Caco-2 (cell line): Measurements from ENCODE around the gene SGTA. TPM values are rescaled to one million over a fixed set of nuclear protein-coding genes. Genes with fewer than 3 reads are reported as not detected.

Source experiments
- BruUV-seq: library from RNA; stranded (reverse); fragments of 400-500 nt; replicated peaks from 2 replicates; lab custom pipeline; 2021; lab: Mats Ljungman, UMichigan
- CTCF ChIA-PET: fragments of 300-600 bp; sonication (Branson Sonifier 250); formaldehyde crosslinking; loops from one replicate; lab custom pipeline; 2022; ENCODE audit warnings: antibody characterized with exemption; lab: Charles Lee
- POLR2A ChIA-PET: fragments of 300-600 bp; sonication (Branson Sonifier 250); formaldehyde crosslinking; loops from one replicate; lab custom pipeline; 2022; ENCODE audit warnings: antibody characterized with exemption; lab: Charles Lee
- DNase-seq, 2 experiments: peaks; one replicate each; pipeline versions ENCODE4 v3.0.0 to v3.0.0-alpha.2; 2020 to 2022
- H3K27me3 ChIP-seq: replicated peaks from 2 replicates; pipeline ENCODE4 v1.6.0; 2011; ENCODE audit warnings: low read length; ENCODE audit not compliant: control insufficient read depth, insufficient read depth
- H3K36me3 ChIP-seq: 2 replicates; pipeline ENCODE4 v1.5.1; 2011; ENCODE audit warnings: low read length; ENCODE audit not compliant: control insufficient read depth, insufficient read depth
- H3K4me1 ChIP-seq: fragments of 250-450 bp; sonication (Bioruptor Pico); 2 replicates; pipeline ENCODE4 v1.5.1; 2020; ENCODE audit warnings: mild to moderate bottlenecking
- H3K4me3 ChIP-seq: 2 replicates; pipeline ENCODE4 v1.5.1; 2011; ENCODE audit warnings: low read depth, mild to moderate bottlenecking, control low read depth, low read length
- H3K9me3 ChIP-seq: fragments of 250-450 bp; sonication (Bioruptor Pico); 2 replicates; pipeline ENCODE4 v1.5.1; 2020; ENCODE audit warnings: mild to moderate bottlenecking, moderate library complexity
- H3K27ac Mint-ChIP-seq: one replicate; pipeline ENCODE4 v1.8.0; 2022; ENCODE audit warnings: mixed read lengths; ENCODE audit not compliant: unreplicated experiment
- H3K27me3 Mint-ChIP-seq: one replicate; pipeline ENCODE4 v1.8.0; 2022; ENCODE audit warnings: mixed read lengths; ENCODE audit not compliant: insufficient read depth, unreplicated experiment
- H3K36me3 Mint-ChIP-seq: one replicate; pipeline ENCODE4 v1.8.0; 2022; ENCODE audit warnings: mild to moderate bottlenecking, mixed read lengths; ENCODE audit not compliant: insufficient read depth, unreplicated experiment
- H3K4me1 Mint-ChIP-seq: one replicate; pipeline ENCODE4 v1.8.0; 2022; ENCODE audit warnings: low read depth, mixed read lengths; ENCODE audit not compliant: unreplicated experiment
- H3K4me3 Mint-ChIP-seq: one replicate; pipeline ENCODE4 v1.8.0; 2022; ENCODE audit warnings: mild to moderate bottlenecking, moderate library complexity, mixed read lengths; ENCODE audit not compliant: unreplicated experiment
- H3K9me3 Mint-ChIP-seq: one replicate; pipeline ENCODE4 v1.8.0; 2022; ENCODE audit warnings: mixed read lengths; ENCODE audit not compliant: unreplicated experiment
- intact Hi-C: fragments of 100-400 bp; cut with micrococcal nuclease; formaldehyde crosslinking; loops from one replicate; pipeline ENCODE4 v1.10.0; 2022; ENCODE audit not compliant: unreplicated experiment
- total RNA-seq: library from RNA; stranded (reverse); gene quantifications from 2 replicates; pipeline ENCODE4 v1.2.3, GENCODE V29; 2022
- TF ChIP-seq, protein P1 (sequence below), 2 experiments: fragments of 200-600 bp in 1 of 2; IDR thresholded peaks; 1 replicate in 1 of 2; 2 replicates in 1 of 2; pipeline versions ENCODE4 v1.5.1 to v1.8.0; 2011 to 2022; ENCODE audit warnings: antibody characterized with exemption in 1 of 2, control low read depth in 1 of 2, inconsistent platforms in 1 of 2, low read depth in 1 of 2, low read length in 1 of 2, mild to moderate bottlenecking in 1 of 2, moderate library complexity in 1 of 2; ENCODE audit not compliant: insufficient read depth in 1 of 2, severe bottlenecking in 1 of 2, unreplicated experiment in 1 of 2

The SGTA gene
- total RNA-seq, 1 experiment from 2014 or later: 90.1 TPM

GRCh38 chr19:2804156-2805004 lies 21.3 kb upstream of the SGTA start:
- BruUV-seq: no TSS peak
- ChIA-PET POLR2A (no interaction called here), CTCF (interaction anchor here (0.6 kb wide), 1 partner anchor 143 kb away, joined by 9 read pairs; no protein-coding TSS in a partner anchor)
- DNase-seq: no peak
- no peak overlapping the region for H3K4me3 ChIP-seq
- H3K4me1 ChIP-seq: no peaks in the 10 kb centered on the region
- H3K27me3 Mint-ChIP-seq: no peaks in the 10 kb centered on the region
- H3K4me1 Mint-ChIP-seq: no peaks in the 10 kb centered on the region
- peaks cover 47% of the 10 kb centered on the region for H3K36me3 Mint-ChIP-seq
- TF ChIP-seq, protein P1, sequence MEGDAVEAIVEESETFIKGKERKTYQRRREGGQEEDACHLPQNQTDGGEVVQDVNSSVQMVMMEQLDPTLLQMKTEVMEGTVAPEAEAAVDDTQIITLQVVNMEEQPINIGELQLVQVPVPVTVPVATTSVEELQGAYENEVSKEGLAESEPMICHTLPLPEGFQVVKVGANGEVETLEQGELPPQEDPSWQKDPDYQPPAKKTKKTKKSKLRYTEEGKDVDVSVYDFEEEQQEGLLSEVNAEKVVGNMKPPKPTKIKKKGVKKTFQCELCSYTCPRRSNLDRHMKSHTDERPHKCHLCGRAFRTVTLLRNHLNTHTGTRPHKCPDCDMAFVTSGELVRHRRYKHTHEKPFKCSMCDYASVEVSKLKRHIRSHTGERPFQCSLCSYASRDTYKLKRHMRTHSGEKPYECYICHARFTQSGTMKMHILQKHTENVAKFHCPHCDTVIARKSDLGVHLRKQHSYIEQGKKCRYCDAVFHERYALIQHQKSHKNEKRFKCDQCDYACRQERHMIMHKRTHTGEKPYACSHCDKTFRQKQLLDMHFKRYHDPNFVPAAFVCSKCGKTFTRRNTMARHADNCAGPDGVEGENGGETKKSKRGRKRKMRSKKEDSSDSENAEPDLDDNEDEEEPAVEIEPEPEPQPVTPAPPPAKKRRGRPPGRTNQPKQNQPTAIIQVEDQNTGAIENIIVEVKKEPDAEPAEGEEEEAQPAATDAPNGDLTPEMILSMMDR (IDR thresholded peaks at IDR 0.05; ENCODE audit: insufficient read depth in 1 of 2, low read depth in 1 of 2, low read length in 1 of 2, severe bottlenecking in 1 of 2, unreplicated experiment in 1 of 2): no peak
- intact Hi-C loops: no loop called here
- 0 out of 2 replicates have a peak, but pooled peaks cover under 1% of the 10 kb centered on the region for H3K36me3 ChIP-seq
- no peaks in the 10 kb centered on the region for H3K9me3 ChIP-seq
- no peaks in the 10 kb centered on the region for H3K27me3 ChIP-seq
- H3K27ac Mint-ChIP-seq: no peak overlapping the region
- H3K4me3 Mint-ChIP-seq: no peak overlapping the region
- H3K9me3 Mint-ChIP-seq: no peaks in the 10 kb centered on the region

DNA sequence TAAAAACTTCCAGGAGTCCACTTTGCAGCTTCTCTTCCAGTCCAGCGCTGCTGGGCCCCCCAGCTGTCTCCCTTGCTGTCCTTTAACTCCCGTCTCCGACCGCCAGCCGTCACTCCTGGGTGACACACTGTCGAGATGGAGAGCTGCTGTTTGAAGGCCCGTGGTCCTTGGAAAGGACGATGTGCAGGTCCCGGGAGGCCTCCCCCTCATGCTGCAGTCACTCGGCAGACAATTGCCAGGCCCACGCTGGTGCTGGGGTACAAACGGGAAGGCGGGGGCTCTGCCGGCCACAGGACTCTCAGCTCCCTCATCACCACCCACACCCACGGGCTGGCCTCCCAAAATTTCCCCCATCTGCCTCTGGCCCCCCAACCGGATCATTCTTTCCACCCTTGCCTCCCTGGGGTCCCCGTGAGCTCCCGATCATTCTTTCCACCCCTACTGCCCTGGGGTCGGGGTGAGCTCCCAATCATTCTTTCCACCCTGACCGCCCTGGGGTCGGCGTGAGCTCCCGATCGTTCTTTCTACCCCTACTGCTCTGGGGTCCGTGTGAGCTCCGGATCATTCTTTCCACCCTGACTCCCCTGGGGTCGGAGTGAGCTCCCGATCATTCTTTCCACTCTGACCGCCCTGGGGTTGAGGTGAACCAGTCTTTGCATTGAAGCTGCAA lies 20.5 kb upstream of the SGTA start:
- Histone ChIP-seq H3K9me3 (no peaks in the 10 kb centered on the region), H3K27me3 (no peaks in the 10 kb centered on the region), H3K4me1 (no peaks in the 10 kb centered on the region), H3K4me3 (no peak overlapping the region), H3K36me3 (peaks cover 3% of the 10 kb centered on the region)
- CTCF ChIA-PET: no interaction called here
- H3K4me3 Mint-ChIP-seq: no peak overlapping the region
- POLR2A ChIA-PET: no interaction called here
- no peaks in the 10 kb centered on the region for H3K4me1 Mint-ChIP-seq
- intact Hi-C loops: no loop called here
- H3K27me3 Mint-ChIP-seq: no peaks in the 10 kb centered on the region
- H3K27ac Mint-ChIP-seq: no peak overlapping the region
- DNase-seq: no peak
- TF ChIP-seq, protein P1 (IDR thresholded peaks at IDR 0.05; ENCODE audit: insufficient read depth in 1 of 2, low read depth in 1 of 2, low read length in 1 of 2, severe bottlenecking in 1 of 2, unreplicated experiment in 1 of 2): no peak
- H3K9me3 Mint-ChIP-seq: no peaks in the 10 kb centered on the region
- peaks cover 47% of the 10 kb centered on the region for H3K36me3 Mint-ChIP-seq
- no TSS peak for BruUV-seq

GRCh38 chr19:2802826-2803225 lies 19.8 kb upstream of the SGTA start:
- H3K4me3 ChIP-seq: no peak overlapping the region
- H3K27me3 ChIP-seq: no peaks in the 10 kb centered on the region
- no peak overlapping the region for H3K27ac Mint-ChIP-seq
- TF ChIP-seq, protein P1 (IDR thresholded peaks at IDR 0.05; ENCODE audit: insufficient read depth in 1 of 2, low read depth in 1 of 2, low read length in 1 of 2, severe bottlenecking in 1 of 2, unreplicated experiment in 1 of 2): no peak
- H3K9me3 Mint-ChIP-seq: no peaks in the 10 kb centered on the region
- intact Hi-C loops: no loop called here
- peaks cover 4% of the 10 kb centered on the region for H3K36me3 ChIP-seq
- H3K4me1 ChIP-seq: no peaks in the 10 kb centered on the region
- H3K4me1 Mint-ChIP-seq: no peaks in the 10 kb centered on the region
- H3K4me3 Mint-ChIP-seq: no peak overlapping the region
- BruUV-seq: no TSS peak
- peaks cover 45% of the 10 kb centered on the region for H3K36me3 Mint-ChIP-seq
- ChIA-PET CTCF (no interaction called here), POLR2A (no interaction called here)
- H3K9me3 ChIP-seq: no peaks in the 10 kb centered on the region
- H3K27me3 Mint-ChIP-seq: no peaks in the 10 kb centered on the region
- DNase-seq: no peak
